Measurements from ENCODE around the gene BAG1.

DNA sequence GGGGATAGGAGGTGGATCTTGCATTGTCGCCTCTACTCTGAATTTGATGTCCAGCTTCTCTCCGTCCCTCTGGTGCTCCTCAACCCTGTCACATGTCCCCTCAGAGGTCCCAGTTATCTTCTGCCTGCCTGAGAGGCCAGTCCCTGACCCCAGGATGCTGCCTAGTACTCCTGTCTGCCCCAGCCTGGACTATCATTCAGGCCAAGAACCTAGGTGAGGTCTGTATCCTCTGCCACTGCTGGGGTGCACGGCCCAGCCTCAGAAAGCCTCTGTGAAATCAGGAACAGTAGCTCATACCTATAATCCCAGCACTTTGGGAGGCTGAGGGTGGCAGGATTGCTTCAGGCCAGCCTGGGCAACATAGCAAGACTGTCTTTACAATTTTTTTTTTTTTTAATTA lies 15.9 kb downstream of the BAG1 start:
- TF ChIP-seq, protein P1, sequence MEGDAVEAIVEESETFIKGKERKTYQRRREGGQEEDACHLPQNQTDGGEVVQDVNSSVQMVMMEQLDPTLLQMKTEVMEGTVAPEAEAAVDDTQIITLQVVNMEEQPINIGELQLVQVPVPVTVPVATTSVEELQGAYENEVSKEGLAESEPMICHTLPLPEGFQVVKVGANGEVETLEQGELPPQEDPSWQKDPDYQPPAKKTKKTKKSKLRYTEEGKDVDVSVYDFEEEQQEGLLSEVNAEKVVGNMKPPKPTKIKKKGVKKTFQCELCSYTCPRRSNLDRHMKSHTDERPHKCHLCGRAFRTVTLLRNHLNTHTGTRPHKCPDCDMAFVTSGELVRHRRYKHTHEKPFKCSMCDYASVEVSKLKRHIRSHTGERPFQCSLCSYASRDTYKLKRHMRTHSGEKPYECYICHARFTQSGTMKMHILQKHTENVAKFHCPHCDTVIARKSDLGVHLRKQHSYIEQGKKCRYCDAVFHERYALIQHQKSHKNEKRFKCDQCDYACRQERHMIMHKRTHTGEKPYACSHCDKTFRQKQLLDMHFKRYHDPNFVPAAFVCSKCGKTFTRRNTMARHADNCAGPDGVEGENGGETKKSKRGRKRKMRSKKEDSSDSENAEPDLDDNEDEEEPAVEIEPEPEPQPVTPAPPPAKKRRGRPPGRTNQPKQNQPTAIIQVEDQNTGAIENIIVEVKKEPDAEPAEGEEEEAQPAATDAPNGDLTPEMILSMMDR (IDR thresholded peaks at IDR 0.05; ENCODE audit: low read depth, low read length, poor library complexity, severe bottlenecking) = no peak
- TF ChIP-seq EZH2phosphoT487 (IDR thresholded peaks at IDR 0.05; ENCODE audit: borderline replicate concordance, low read length) = no peak
